GM06990 (cell line): ENCODE measurements around the gene CYP2F1.

Source experiments
- DNase-seq: peaks from one replicate; pipeline ENCODE4 v3.0.0-alpha.2; 2011; ENCODE audit not compliant: insufficient read length; ENCODE audit errors: extremely low read depth
- H3K27me3 ChIP-seq: replicated peaks from 2 replicates; pipeline ENCODE4 v1.6.0; 2011; ENCODE audit warnings: low read length; ENCODE audit not compliant: control insufficient read depth, insufficient read depth
- H3K36me3 ChIP-seq: 2 replicates; pipeline ENCODE4 v1.5.1; 2011; ENCODE audit warnings: low read length; ENCODE audit not compliant: control insufficient read depth, insufficient read depth
- H3K4me3 ChIP-seq: replicated peaks from 2 replicates; pipeline ENCODE4 v1.5.1; 2011; ENCODE audit warnings: low read depth, mild to moderate bottlenecking, control low read depth, low read length
- CTCF ChIP-seq: IDR thresholded peaks from 2 replicates; pipeline ENCODE4 v1.5.1; 2011; ENCODE audit warnings: low read length, control low read depth, mild to moderate bottlenecking, inconsistent platforms; ENCODE audit not compliant: insufficient read depth, poor library complexity, severe bottlenecking

The CYP2F1 gene

GRCh38 chr19:41114132-41114531 is at the start of gene CYP2F1:
CYP2F1 (plus strand) TSS chr19:41114432; CDS start chr19:41116189, 1,757 bp downstream.
- DNase-seq = no peak

GRCh38 chr19:41064974-41065569 is 49.2 kb upstream of the CYP2F1 start:
- no peak for TF ChIP-seq CTCF
- no peak overlapping the region for H3K4me3 ChIP-seq
- no peaks in the 10 kb centered on the region for H3K27me3 ChIP-seq
- DNase-seq = no peak
- H3K36me3 ChIP-seq = no peaks in the 10 kb centered on the region

More at GRCh38 chr19:41114132-41114531, at the start of gene CYP2F1:
- no peak for TF ChIP-seq CTCF
- Histone ChIP-seq H3K4me3 (no peak within 1 kb of the TSS), H3K36me3 (no peaks in the 10 kb centered on the region), H3K27me3 (no peaks in the 10 kb centered on the region; the same call in 1 of the 2 replicates)

- H3K27me3 ChIP-seq = no peaks in the 10 kb centered on the region
- TF ChIP-seq CTCF = no peak
Measured at GRCh38 chr19:41076286-41076685, 37.9 kb upstream of the CYP2F1 start.

GRCh38 chr19:41083516-41083915 is 30.7 kb upstream of the CYP2F1 start:
- Histone ChIP-seq H3K4me3 (no peak overlapping the region), H3K27me3 (no peaks in the 10 kb centered on the region), H3K36me3 (no peaks in the 10 kb centered on the region)
- DNase-seq = no peak
- TF ChIP-seq CTCF = no peak

More at GRCh38 chr19:41076286-41076685, 37.9 kb upstream of the CYP2F1 start:
- Histone ChIP-seq H3K4me3 (no peak overlapping the region), H3K36me3 (no peaks in the 10 kb centered on the region)
- no peak for DNase-seq

GRCh38 chr19:41085748-41086415 is 28.4 kb upstream of the CYP2F1 start:
- DNase-seq = no peak
- no peak for TF ChIP-seq CTCF
- H3K36me3 ChIP-seq = no peaks in the 10 kb centered on the region
- H3K27me3 ChIP-seq = no peaks in the 10 kb centered on the region; the same call in 1 of the 2 replicates
- no peak overlapping the region for H3K4me3 ChIP-seq
